Measurements from ENCODE around the gene GDA. TPM values are rescaled to one million over a fixed set of nuclear protein-coding genes. Genes with fewer than 3 reads are reported as not detected.
A peak's percentile ranks its signal among the peaks of the same experiment; 100 is the strongest.

Gene GDA
- total and polyA plus RNA-seq, 4 donors = 0.37 to 24.4 (median 19.5) TPM

- WGBS = 81% methylated on average over 5 of the region's 5 CpGs
- H3K36me3 ChIP-seq (ENCODE audit: control insufficient read depth in 4 of 4, insufficient read depth in 3 of 4, low read depth in 1 of 4, low read length in 3 of 4) = peaks cover 0 to 35% (median 6%) of the 10 kb centered on the region in 4 donors
- no peaks in the 10 kb centered on the region for H3K4me1 ChIP-seq (ENCODE audit: control insufficient read depth in 4 of 4, insufficient read depth in 4 of 4, low read length in 3 of 4)
- H3K27me3 ChIP-seq (ENCODE audit: control insufficient read depth in 4 of 4, insufficient read depth in 4 of 4, low read length in 3 of 4) = no peaks in the 10 kb centered on the region
- TF ChIP-seq CTCF (IDR thresholded peaks at IDR 0.05; ENCODE audit: low read depth, low read length, missing input control) (no peak), JUND (IDR thresholded peaks at IDR 0.05) (no peak), YY1 (IDR thresholded peaks at IDR 0.05) (no peak), FOXA2 (IDR thresholded peaks at IDR 0.05) (no peak), GABPA (IDR thresholded peaks at IDR 0.05 in 1 of 2, conservative IDR thresholded peaks at IDR 0.05 in 1 of 2) (no peak), SP1 (IDR thresholded peaks at IDR 0.05) (no peak), TAF1 (conservative IDR thresholded peaks at IDR 0.05) (no peak), RAD21 (IDR thresholded peaks at IDR 0.05) (no peak), ATF3 (IDR thresholded peaks at IDR 0.05) (no peak), NR2F2 (IDR thresholded peaks at IDR 0.05) (no peak), MAX (IDR thresholded peaks at IDR 0.05) (no peak), HNF4A (conservative IDR thresholded peaks at IDR 0.05) (no peak), FOXA1 (IDR thresholded peaks at IDR 0.05) (no peak)
- H3K4me3 ChIP-seq (ENCODE audit: low read depth in 1 of 3, low read length in 3 of 3) = no peak overlapping the region
- H3K9me3 ChIP-seq (ENCODE audit: control insufficient read depth in 4 of 4, low read length in 3 of 4) = no peaks in the 10 kb centered on the region
- no peak overlapping the region for H3K9ac ChIP-seq (ENCODE audit: low read depth in 1 of 2, low read length in 2 of 2)
- no peak for DNase-seq (ENCODE audit: low spot score)
- no peak overlapping the region for H3K27ac ChIP-seq (ENCODE audit: low read depth in 1 of 2, low read length in 2 of 2)
These were observed 52.8 kb downstream of the GDA start for GRCh38 chr9:72202009-72202408.

GRCh38 chr9:72203205-72203803, 54.1 kb downstream of the GDA start:
- Histone ChIP-seq H3K4me3 (ENCODE audit: low read depth in 1 of 3, low read length in 3 of 3) (no peak overlapping the region), H3K9me3 (ENCODE audit: control insufficient read depth in 4 of 4, low read length in 3 of 4) (no peaks in the 10 kb centered on the region), H3K27me3 (ENCODE audit: control insufficient read depth in 4 of 4, insufficient read depth in 4 of 4, low read length in 3 of 4) (no peaks in the 10 kb centered on the region), H3K9ac (ENCODE audit: low read depth in 1 of 2, low read length in 2 of 2) (no peak overlapping the region), H3K4me1 (ENCODE audit: control insufficient read depth in 4 of 4, insufficient read depth in 4 of 4, low read length in 3 of 4) (no peaks in the 10 kb centered on the region), H3K27ac (ENCODE audit: low read depth in 1 of 2, low read length in 2 of 2) (no peak overlapping the region), H3K36me3 (ENCODE audit: control insufficient read depth in 4 of 4, insufficient read depth in 3 of 4, low read depth in 1 of 4, low read length in 3 of 4) (peaks cover 0 to 34% (median 9%) of the 10 kb centered on the region in 4 donors)
- no peak for TF ChIP-seq SP1 (IDR thresholded peaks at IDR 0.05)
- peak; percentile 74 to 85 for TF ChIP-seq RAD21 (IDR thresholded peaks at IDR 0.05)
- no peak for TF ChIP-seq YY1 (IDR thresholded peaks at IDR 0.05)
- peak; percentile 49 for TF ChIP-seq CTCF (IDR thresholded peaks at IDR 0.05; ENCODE audit: low read depth, low read length, missing input control)
- no peak for TF ChIP-seq ATF3 (IDR thresholded peaks at IDR 0.05)
- WGBS = 79% methylated on average over 3 of the region's 3 CpGs
- no peak for DNase-seq (ENCODE audit: low spot score)
